Activated CD4-positive, CD25-positive, alpha-beta regulatory T cell treated with anti-CD3 and anti-CD28 coated beads, Interleukin-2, amount 50 U/mL, for 24 hours (primary cell): Measurements from ENCODE around the gene SULT1C2.
"Not testable (repeated sequence)": the region's sequence is repeated elsewhere in the genome, so short reads cannot be mapped to it uniquely, and the experiment has no call there.

Source experiments
- ATAC-seq, 2 donors: fragments of 150-1000 bp; cut with Tn5 transposase; one replicate each; pipeline ENCODE4 v1.10.0; 2021; ENCODE audit warnings: mild to moderate bottlenecking in 1 of 2, moderate library complexity in 1 of 2

Gene SULT1C2

DNA sequence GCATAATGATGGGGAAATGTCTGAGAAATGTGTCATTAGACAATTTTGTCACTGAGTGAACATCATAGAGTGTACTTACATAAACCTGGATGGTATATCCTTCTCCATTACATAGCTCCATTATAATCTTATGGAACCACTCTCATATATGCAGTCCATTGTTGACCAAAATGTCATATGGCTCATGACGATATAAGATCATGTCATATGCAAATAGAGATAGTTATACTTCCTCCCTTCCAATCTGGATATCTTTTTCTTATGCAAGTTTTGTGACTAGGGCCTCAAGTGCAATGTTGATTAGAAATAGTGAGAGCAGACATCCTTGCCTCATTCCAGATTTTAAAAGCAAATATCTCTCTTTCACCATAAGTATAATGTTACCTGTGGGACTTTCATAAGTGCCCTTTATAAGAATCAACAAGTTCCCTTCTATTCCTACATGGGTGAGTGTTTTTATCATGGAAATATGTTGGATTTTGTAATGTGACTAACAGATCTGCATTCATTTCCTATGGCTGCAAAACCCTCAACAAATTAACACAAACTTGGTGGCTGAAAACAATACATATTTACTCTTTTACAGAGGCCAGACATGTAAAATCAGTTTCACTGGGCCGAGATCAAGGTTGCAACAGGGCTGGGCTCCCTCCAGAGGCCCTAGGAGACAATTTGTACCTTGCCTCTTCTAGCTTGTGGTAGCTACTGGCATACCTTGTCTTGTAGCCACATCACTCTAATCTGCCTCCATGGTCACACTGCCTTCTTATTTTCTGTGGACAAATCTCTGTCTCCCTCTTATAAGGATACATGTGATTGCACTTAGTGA is 67.4 kb downstream of the SULT1C2 start:
- no peak for ATAC-seq

DNA sequence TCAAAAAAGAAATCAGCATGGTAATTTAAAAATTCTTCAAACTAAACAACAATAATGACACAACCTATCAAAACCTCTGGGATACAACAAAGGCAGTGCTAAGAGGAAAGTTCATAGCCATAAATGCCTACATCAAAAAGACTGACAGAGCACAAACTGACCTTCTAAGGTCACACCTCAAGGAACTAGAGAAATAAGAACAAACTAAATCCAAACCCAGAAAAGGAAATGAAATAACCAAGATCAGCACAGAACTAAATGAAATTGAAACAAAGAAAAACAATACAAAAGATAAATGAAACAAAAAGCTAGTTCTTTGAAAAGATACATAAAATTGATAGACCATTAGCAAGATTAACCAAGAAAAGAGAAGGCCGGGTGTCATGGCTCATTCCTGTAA is 70.6 kb downstream of the SULT1C2 start:
- ATAC-seq: not testable (repeated sequence)
